ENCODE results near the gene RRM2. TPM values are rescaled to one million over a fixed set of nuclear protein-coding genes. Genes with fewer than 3 reads are reported as not detected.

Gene RRM2
- polyA plus RNA-seq, 2 of the 4 experiments (the other 2 are of a cell fraction), result 84.4 to 111 TPM

Small RNA genes within 50 kb of the gene (small RNA-seq; reads per million reads assigned to genes)
- gene RF00410 (0 reads per million in 6 experiments), gene RF00568 (0 to 0.16 (median 0) reads per million in 6 experiments)

Other genes starting within 250 kb of the RRM2 start
- gene GRHL1, start 171.0 kb upstream of the RRM2 start, polyA plus RNA-seq (2011; rRNA removed), result 1.2 and 1.7 TPM in 2 replicates
- gene GRHL1, start 171.0 kb upstream of the RRM2 start, polyA plus RNA-seq (2017; fragmentation: RNase III; extraction: RNeasy Plus Mini Kit Qiagen cat#74134 plus additional on column Dnase treatment), result 0.59 to 0.84 TPM (median 0.68 TPM) in 3 replicates
- 8.2 and 10.0 TPM in 2 replicates for gene KLF11, start 79.2 kb upstream of the RRM2 start, polyA plus RNA-seq (2011; rRNA removed)
- 2.4 to 3.0 TPM (median 2.8 TPM) in 3 replicates for gene KLF11, start 79.2 kb upstream of the RRM2 start, polyA plus RNA-seq (2017; fragmentation: RNase III; extraction: RNeasy Plus Mini Kit Qiagen cat#74134 plus additional on column Dnase treatment)
- 0.53 and 0.68 TPM in 2 replicates for gene CYS1, start 42.3 kb upstream of the RRM2 start, polyA plus RNA-seq (2011; rRNA removed)
- 0.64 to 1.2 TPM (median 1.1 TPM) in 3 replicates for gene CYS1, start 42.3 kb upstream of the RRM2 start, polyA plus RNA-seq (2017; fragmentation: RNase III; extraction: RNeasy Plus Mini Kit Qiagen cat#74134 plus additional on column Dnase treatment)
- gene HPCAL1, start 180.2 kb downstream of the RRM2 start, polyA plus RNA-seq (2011; rRNA removed), result 37.8 and 44.4 TPM in 2 replicates
- gene HPCAL1, start 180.2 kb downstream of the RRM2 start, polyA plus RNA-seq (2017; fragmentation: RNase III; extraction: RNeasy Plus Mini Kit Qiagen cat#74134 plus additional on column Dnase treatment), result 66.4 to 78.8 TPM (median 66.9 TPM) in 3 replicates

Measured in A549 (cell line).